Endometrial microvascular endothelial cells (primary cell): ENCODE results near the gene LAMA4. TPM values are rescaled to one million over a fixed set of nuclear protein-coding genes. Genes with fewer than 3 reads are reported as not detected.

Experiments used
- in situ Hi-C: cut with HindIII; loops from 2 replicates; pipeline ENCODE4 v1.10.0; 2017; ENCODE audit warnings: low sequenced_read_pairs, low pct_unique_long_range_greater_than_20kb; ENCODE audit errors: inconsistent ontology term
- total RNA-seq: library from RNA; depleted of rRNA; stranded (reverse); fragments of >200 nt; gene quantifications from one replicate; pipeline ENCODE4 v1.2.3, GENCODE V29; 2015; ENCODE audit errors: inconsistent ontology term

Gene LAMA4
- total RNA-seq, 1 donor from 2014 or later, result 221 TPM

DNA sequence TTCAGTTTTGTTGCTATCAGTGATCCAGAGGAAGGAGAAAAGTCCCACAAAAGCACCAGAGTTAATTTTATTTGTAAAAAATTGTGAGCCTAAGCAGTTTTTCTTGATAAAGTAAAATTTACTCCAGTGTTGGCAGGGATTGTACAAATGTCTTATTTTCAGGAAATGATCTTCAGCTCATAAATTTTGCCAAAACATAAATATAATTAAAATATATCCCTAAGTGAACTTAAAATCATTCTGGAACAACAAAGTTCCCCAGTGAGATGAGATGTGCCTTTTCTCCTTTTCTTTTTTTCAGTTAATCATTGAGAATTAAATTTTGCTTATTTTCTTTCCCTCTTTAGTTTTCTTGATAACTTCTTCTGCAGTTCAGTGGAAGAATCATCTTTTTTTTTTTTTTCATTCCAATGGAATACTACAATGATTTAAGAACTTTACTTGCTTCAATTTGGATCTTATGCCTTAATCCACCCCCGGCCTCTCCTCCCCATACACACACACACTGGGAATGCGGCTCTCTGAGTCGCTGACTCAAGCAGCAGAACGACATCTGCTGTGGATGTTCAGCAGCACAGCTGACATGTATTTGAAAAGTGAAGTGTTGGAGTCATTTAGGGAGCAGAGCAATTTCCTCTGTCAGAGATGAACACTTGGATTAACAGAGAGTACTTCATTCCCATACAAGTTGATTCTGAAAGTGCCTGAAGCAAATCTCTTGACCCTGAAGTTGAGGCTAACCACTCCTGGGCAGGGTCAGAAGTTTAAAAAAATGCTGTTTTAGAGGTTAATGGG lies 27.7 kb upstream of the LAMA4 start:
- in situ Hi-C loops, result no loop called here

DNA sequence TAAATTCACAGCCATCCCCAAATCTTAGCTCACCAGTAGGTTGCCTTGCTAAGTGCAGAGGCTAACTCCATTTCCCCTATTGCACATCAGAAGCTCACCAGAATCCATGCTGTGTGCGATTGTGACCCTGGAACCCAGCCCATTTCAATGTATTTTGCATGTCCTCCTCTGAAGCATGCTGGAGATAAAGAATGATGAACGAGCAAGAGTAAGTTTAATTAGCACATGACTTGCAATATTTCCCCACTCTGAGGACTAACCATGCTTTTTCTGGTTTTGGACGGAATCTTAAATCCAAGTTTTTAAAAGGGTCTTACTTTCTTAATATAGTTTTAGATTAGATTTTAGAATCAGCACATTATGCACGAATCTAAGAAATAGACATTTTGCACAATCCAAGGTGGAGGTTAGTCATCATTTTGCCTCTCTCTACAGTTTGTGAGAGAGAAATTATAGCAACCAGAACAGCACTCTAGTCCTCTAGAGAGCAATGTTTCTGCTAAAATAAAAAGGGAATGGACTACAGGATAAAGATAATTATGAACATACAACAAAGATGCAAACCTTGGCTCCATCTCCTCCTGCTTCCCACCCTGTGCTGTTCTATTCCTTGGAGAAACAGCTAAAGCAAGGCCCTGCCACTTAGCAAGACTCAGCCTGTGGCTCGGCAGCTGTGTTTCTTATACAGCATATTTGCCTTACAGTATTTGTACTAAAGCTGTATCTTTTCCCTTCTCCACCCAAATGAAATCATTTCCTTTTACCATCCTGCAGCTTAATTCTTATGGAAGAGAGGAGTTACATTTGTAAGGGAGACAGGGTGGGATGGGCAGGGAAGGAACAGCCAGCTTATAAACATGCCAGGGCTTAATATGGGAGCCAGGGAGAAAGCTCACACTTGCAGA lies 24.9 kb upstream of the LAMA4 start:
- in situ Hi-C loops, result no loop called here

- in situ Hi-C loops, result no loop called here
These were observed 21.0 kb upstream of the LAMA4 start for GRCh38 chr6:112275365-112275764.

DNA sequence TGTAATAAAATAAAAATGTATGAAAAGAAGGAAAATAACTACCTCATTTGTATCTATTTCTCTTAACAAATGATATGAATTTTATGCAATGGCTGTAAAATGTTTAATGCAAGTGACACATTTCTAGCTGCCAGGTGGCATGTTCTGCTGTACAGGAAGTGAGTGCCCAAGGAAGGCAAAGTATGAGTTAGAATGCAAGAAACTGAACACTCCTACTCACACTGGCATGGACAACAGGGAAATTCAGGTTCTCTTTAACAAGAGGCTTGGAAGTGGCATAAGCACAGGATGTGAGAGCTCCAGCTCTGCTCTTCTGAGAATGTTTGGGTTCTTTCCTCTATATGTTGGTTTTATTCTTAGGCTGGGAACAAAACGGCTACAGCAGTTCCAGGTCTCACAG lies 20.4 kb upstream of the LAMA4 start:
- in situ Hi-C loops, result no loop called here

DNA sequence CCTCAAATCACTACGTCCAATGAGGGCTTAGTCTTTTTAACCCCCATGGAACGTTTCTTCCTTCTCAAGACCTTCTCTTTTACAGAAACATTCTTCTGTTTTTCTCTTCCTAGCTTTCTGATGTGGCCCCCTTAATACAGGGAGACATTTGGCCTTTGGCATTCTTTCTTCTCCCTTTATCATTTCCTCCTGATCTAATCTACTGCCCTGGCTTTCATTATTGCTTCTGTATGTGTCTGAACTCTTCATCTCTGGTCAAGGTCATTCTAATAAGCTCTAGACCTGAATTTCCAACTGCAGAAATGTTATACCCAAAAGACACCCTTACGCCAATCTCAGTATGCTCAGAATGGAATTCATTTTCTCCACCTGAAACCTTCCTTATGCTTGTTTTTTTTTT lies 18.4 kb upstream of the LAMA4 start:
- in situ Hi-C loops, result no loop called here

GRCh38 chr6:112270756-112271155 lies 16.4 kb upstream of the LAMA4 start:
- in situ Hi-C loops, result no loop called here

DNA sequence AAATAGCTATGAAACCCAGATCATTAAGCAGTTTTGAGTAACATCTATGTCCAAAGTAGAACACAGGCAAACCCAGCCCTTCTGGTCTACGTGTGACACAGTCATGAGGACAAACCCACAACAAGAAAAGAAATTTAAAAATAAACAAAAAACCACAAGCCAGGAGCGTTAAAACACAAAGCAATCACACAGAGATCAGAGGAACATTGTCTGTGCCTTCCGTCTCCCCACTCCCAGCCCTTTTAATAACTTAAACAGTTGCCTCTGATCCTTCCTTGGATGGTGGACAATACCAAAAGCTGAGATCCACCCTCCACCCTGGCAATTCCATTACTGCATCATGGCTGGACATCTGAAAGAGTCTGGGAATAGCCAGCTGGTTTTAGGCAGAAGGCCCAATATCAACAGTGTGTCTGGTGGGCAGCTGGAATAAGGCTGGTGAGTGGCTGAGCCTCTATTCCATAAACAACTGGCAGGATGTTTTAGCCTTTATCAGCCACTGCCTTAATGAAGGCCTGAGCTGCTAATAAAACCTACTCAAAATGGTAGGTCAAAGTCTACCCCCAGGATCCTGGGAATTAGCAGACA lies 15.7 kb upstream of the LAMA4 start:
- in situ Hi-C loops, result no loop called here

GRCh38 chr6:112269114-112269513 lies 14.7 kb upstream of the LAMA4 start:
- in situ Hi-C loops, result no loop called here

- in situ Hi-C loops, result no loop called here
These were observed 14.3 kb upstream of the LAMA4 start for GRCh38 chr6:112268654-112269053.

- in situ Hi-C loops, result no loop called here
These were observed 13.7 kb upstream of the LAMA4 start for GRCh38 chr6:112268019-112268418.

DNA sequence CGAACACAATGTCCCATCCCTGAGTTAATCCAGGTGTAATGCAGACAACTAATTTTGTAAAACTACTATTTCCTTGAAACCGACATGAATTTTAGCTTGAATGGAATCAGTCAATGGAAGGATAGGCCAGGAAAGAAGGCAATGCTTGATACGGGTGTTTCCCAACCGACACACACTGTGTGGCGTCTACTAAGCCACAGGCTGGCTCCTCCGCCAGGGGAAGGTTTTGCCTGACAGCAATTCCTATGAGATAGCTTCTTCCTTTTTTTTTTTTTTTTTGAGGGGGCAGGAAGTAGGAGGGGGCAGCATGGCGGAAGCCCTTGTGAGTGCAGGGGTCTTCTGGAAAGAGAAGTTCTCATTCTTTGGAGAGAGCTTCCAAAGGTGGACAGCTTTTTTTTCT lies 12.0 kb upstream of the LAMA4 start:
- in situ Hi-C loops, result no loop called here

DNA sequence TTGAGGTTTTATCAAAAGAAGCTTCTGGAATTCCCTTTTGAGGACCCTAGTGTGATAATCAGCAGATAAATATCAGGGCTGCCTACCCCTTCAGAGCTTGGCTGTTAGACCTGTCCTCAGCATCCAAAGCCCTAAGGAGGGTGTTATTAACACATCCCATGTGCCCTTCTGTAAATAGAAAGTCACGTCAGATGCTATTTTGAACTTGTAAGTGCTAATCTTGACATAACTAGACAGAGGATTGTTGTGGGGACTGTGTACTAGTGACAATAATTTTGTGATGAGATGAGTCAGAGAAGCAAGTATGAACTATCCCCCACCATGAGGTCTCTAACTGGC lies 4.9 kb upstream of the LAMA4 start:
- in situ Hi-C loops, result loop anchor here (5.0 kb wide), 1 partner anchor 57 kb away; no protein-coding TSS in a partner anchor

- in situ Hi-C loops, result loop anchor here (5.0 kb wide), 1 partner anchor 56 kb away; no protein-coding TSS in a partner anchor
These were observed 4.4 kb upstream of the LAMA4 start for GRCh38 chr6:112258642-112259336.

DNA sequence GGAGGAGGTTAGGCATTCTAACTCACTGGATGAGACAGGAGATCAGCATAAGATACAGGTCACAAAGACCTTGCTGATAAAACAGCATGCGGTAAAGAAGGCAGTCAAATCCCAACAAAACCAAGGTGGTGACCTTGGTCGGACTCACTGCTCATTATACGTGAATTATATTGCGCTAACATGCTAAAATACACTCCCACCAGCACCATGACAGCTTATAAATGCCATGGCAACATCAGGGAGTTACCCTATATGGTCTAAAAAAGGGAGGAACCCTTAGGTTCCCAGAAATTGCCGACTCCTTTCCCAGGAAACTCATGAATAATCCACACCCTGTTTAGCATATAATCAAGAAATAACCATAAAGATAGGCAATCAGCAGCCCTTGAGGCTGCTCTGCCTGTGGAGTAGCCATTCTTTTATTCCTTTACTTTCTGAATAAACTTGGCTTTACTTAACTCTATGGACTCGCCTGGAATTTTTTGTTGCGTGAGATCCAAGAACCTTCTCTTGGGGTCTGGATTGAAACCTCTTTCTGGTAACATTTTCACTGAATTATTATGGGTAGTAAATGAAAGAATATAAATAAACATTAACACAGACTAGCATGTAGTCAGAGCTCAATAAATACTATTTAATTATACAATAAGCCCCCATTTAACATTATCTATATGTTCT lies 3.0 kb upstream of the LAMA4 start:
- in situ Hi-C loops, result loop anchor here (5.0 kb wide), 1 partner anchor 55 kb away; no protein-coding TSS in a partner anchor

- in situ Hi-C loops, result loop anchor here (5.0 kb wide), 1 partner anchor 53 kb away; no protein-coding TSS in a partner anchor
These were observed 554 bp upstream of the LAMA4 start for GRCh38 chr6:112254921-112255320.

GRCh38 chr6:112253498-112253840 lies 898 bp downstream of the LAMA4 start:
- in situ Hi-C loops, result no loop called here

GRCh38 chr6:112252571-112253497 lies 1.5 kb downstream of the LAMA4 start:
- in situ Hi-C loops, result no loop called here
